ENCODE data around the gene S1PR1. TPM values are rescaled to one million over a fixed set of nuclear protein-coding genes. Genes with fewer than 3 reads are reported as not detected.

Gene S1PR1
- total and polyA plus RNA-seq, 9 donors = 10.2 to 17.7 (median 12.9) TPM

DNA sequence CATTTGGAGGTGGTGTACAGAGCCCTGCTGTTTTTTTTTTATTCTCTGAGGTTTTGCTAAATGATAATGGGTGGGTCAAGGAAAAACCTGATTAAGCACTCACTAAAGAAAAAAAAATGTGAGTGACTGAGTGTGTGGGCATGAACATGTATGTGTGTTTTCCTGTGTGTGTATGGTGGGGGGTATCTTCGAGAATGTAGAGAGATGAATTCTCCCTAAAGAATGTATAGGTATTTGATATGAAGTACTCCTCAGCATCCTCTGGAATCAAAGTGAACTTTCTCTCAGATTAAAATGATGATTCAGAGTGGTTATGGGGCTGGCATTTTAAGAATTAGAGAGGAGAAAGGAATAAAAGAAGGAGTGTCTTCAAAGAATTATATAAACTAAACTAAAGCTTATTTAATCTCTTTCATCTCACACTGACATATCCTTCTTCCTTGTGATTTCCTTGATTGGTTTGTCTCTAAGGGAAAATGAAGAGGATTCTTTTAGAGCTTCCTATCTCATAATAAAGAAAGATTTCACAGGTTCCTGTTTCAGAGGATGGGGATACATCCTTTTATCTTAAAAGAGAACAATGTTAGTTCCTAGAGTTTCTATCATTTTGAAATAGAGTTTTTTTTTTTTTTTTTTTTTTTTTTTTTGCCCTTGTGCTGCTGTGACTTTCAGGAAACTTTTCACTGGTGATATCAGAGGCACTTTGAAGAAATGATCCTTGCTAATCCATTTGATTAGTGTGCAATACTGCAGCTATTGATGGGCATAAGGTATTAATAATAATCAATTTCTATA, 23.9 kb downstream of the S1PR1 start:
- Histone ChIP-seq H3K27me3 (ENCODE audit: control insufficient read depth, insufficient read depth, low read length) (no peaks in the 10 kb centered on the region), H3K36me3 (ENCODE audit: control insufficient read depth, insufficient read depth, low read length) (no peaks in the 10 kb centered on the region), H3K9me3 (replicated peaks; ENCODE audit: control insufficient read depth, low read depth, low read length) (no peaks in the 10 kb centered on the region), H3K27ac (ENCODE audit: low read length) (no peak overlapping the region), H3K4me3 (ENCODE audit: low read length) (no peak overlapping the region), H3K4me1 (ENCODE audit: control insufficient read depth, insufficient read depth, low read length) (no peaks in the 10 kb centered on the region)
- DNase-seq = no peak
- no CpG with 5 or more reads among the region's 1 CpG for WGBS (ENCODE audit: insufficient coverage)

DNA sequence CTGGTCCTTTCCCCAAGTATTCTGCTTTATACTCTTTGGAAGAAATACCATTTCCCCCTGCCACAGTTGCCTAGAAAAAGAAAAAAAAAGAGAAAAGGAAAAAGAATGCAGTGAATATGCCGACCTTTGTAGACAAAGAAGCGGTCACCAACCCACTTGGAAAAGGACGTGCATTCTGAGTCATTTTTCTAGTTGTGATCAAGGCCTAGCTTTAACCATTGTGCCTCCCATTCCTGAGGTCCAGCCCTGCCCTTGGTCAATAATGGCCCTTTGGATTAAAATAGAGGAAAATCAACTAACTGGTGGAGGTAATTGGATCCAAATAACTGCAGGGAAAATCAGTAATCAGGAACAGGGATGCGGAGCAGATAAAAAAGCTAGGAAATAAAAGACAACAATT, 24.8 kb downstream of the S1PR1 start:
- H3K27me3 ChIP-seq (ENCODE audit: control insufficient read depth, insufficient read depth, low read length) = no peaks in the 10 kb centered on the region
- no peaks in the 10 kb centered on the region for H3K36me3 ChIP-seq (ENCODE audit: control insufficient read depth, insufficient read depth, low read length)
- H3K4me3 ChIP-seq (ENCODE audit: low read length) = no peak overlapping the region
- H3K27ac ChIP-seq (ENCODE audit: low read length) = no peak overlapping the region
- no peaks in the 10 kb centered on the region for H3K4me1 ChIP-seq (ENCODE audit: control insufficient read depth, insufficient read depth, low read length)
- H3K9me3 ChIP-seq (replicated peaks; ENCODE audit: control insufficient read depth, low read depth, low read length) = no peaks in the 10 kb centered on the region
- no peak for DNase-seq
- WGBS (ENCODE audit: insufficient coverage) = 85% methylated on average over 3 of the region's 4 CpGs

DNA sequence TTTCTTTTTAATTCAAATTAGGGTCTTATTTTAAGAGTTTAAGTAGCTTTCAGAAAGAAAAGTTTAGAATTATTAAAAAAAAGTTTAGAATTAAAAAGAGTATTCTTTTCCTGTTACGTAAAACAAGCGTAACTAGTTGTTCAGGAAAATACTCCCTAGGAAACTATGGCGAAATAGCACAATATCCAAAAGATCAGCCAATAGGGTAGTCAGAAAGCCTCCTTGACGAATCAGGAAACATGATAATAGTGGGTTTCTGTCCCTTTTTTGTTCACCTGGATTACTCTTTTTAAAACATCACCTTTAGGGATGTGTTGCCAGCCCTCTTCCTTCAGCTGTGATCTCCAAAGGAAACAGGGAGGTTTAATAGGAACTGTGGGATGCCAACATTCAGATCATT, 25.2 kb downstream of the S1PR1 start:
- DNase-seq = no peak

DNA sequence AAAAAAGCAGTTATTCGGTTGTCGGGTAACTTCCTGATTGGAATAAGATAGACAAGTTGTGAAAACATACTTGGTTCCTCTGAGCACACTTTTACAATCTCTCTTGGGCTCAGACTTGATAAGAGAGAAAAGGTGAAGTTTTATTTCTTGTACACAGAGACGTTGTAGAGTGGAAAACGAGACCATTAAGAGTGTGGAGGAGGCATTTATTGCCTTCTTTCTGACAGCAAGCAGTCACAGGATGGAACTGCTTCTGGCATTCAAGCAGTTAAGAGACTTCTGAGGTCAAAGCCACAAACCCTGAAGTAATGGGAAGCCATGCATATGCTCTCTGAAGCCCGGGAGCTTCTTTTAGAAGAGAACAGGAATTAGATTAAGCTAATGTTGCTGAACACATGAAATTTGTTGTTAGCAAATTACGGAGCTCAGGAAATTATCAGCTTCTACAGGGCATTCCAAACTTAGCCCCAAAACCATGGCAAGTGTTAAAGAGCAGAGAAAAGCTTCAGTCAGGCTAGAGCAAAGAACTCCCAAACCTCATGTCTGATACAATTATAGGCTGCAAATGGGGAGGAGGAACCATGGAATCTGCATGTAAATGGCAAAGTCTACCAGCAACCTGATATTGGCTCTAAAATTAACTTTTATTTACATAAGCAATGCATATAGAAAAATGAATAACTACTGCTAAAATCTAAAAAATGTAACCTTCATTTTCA, 26.0 kb downstream of the S1PR1 start:
- Histone ChIP-seq H3K9me3 (replicated peaks; ENCODE audit: control insufficient read depth, low read depth, low read length) (no peaks in the 10 kb centered on the region), H3K36me3 (ENCODE audit: control insufficient read depth, insufficient read depth, low read length) (no peaks in the 10 kb centered on the region), H3K27ac (ENCODE audit: low read length) (no peak overlapping the region), H3K4me1 (ENCODE audit: control insufficient read depth, insufficient read depth, low read length) (no peaks in the 10 kb centered on the region), H3K27me3 (ENCODE audit: control insufficient read depth, insufficient read depth, low read length) (no peaks in the 10 kb centered on the region), H3K4me3 (ENCODE audit: low read length) (no peak overlapping the region)
- 4% methylated on average over 3 of the region's 6 CpGs for WGBS (ENCODE audit: insufficient coverage)
- DNase-seq = peak; percentile 44

More for the DNA sequence above, 25.2 kb downstream of the S1PR1 start:
- Histone ChIP-seq H3K27ac (ENCODE audit: low read length) (no peak overlapping the region), H3K36me3 (ENCODE audit: control insufficient read depth, insufficient read depth, low read length) (no peaks in the 10 kb centered on the region), H3K27me3 (ENCODE audit: control insufficient read depth, insufficient read depth, low read length) (no peaks in the 10 kb centered on the region), H3K4me1 (ENCODE audit: control insufficient read depth, insufficient read depth, low read length) (no peaks in the 10 kb centered on the region), H3K4me3 (ENCODE audit: low read length) (no peak overlapping the region), H3K9me3 (replicated peaks; ENCODE audit: control insufficient read depth, low read depth, low read length) (no peaks in the 10 kb centered on the region)
- no CpG with 5 or more reads among the region's 4 CpGs for WGBS (ENCODE audit: insufficient coverage)

DNA sequence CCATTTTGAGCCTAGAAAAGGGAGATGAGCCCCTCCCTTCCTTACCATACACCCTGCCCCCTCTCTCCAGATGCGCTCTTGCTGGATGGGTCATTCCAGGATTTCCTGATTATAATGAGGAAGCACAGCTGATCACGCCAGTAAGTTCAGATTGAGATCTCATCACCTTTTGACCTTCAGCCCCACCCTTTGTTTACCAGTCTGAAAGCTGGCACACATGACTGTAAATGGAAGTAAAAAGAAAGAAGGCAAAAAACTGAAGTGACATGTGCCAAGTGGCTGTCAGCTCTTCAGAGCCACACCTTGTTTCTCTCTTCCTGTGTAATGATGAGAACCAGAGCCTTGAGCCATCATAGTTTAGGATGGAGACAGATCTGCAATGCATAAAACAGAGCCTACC, 27.9 kb downstream of the S1PR1 start:
- Histone ChIP-seq H3K36me3 (ENCODE audit: control insufficient read depth, insufficient read depth, low read length) (no peaks in the 10 kb centered on the region), H3K27ac (ENCODE audit: low read length) (no peak overlapping the region), H3K9me3 (replicated peaks; ENCODE audit: control insufficient read depth, low read depth, low read length) (no peaks in the 10 kb centered on the region), H3K4me1 (ENCODE audit: control insufficient read depth, insufficient read depth, low read length) (no peaks in the 10 kb centered on the region), H3K4me3 (ENCODE audit: low read length) (no peak overlapping the region), H3K27me3 (ENCODE audit: control insufficient read depth, insufficient read depth, low read length) (no peaks in the 10 kb centered on the region)
- DNase-seq = peak; percentile 37
- no CpG with 5 or more reads among the region's 2 CpGs for WGBS (ENCODE audit: insufficient coverage)

GRCh38 chr1:101265684-101266083, 28.9 kb downstream of the S1PR1 start:
- no peaks in the 10 kb centered on the region for H3K4me1 ChIP-seq (ENCODE audit: control insufficient read depth, insufficient read depth, low read length)
- H3K9me3 ChIP-seq (replicated peaks; ENCODE audit: control insufficient read depth, low read depth, low read length) = no peaks in the 10 kb centered on the region
- H3K36me3 ChIP-seq (ENCODE audit: control insufficient read depth, insufficient read depth, low read length) = no peaks in the 10 kb centered on the region
- H3K27ac ChIP-seq (ENCODE audit: low read length) = no peak overlapping the region
- WGBS (ENCODE audit: insufficient coverage) = 80% methylated on average over 1 of the region's 2 CpGs
- no peak for DNase-seq
- no peak overlapping the region for H3K4me3 ChIP-seq (ENCODE audit: low read length)
- no peaks in the 10 kb centered on the region for H3K27me3 ChIP-seq (ENCODE audit: control insufficient read depth, insufficient read depth, low read length)

DNA sequence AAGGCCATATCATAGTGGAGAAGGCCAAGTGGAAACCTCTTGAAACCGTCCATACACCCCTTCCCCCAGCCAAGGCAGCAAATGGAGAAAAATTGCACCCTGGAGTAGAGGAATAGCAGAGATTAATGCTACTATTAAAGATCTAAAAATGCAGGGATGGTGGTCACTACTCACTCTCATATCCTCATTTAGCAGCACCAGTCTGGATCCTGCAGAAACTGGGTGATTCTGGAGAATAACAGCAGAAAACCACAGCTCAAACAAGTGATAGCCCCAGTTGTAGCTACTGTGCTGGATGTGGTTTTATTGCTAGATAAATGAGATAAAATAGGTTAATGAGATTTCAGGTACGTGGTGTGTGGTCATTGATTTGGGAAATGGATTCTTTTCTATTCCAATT, 30.3 kb downstream of the S1PR1 start:
- no CpG with 5 or more reads among the region's 2 CpGs for WGBS (ENCODE audit: insufficient coverage)
- DNase-seq = no peak

GRCh38 chr1:101268893-101269292, 32.1 kb downstream of the S1PR1 start:
- Histone ChIP-seq H3K9me3 (replicated peaks; ENCODE audit: control insufficient read depth, low read depth, low read length) (peaks cover 7% of the 10 kb centered on the region), H3K4me3 (ENCODE audit: low read length) (no peak overlapping the region), H3K4me1 (ENCODE audit: control insufficient read depth, insufficient read depth, low read length) (no peaks in the 10 kb centered on the region), H3K27ac (ENCODE audit: low read length) (no peak overlapping the region), H3K36me3 (ENCODE audit: control insufficient read depth, insufficient read depth, low read length) (no peaks in the 10 kb centered on the region), H3K27me3 (ENCODE audit: control insufficient read depth, insufficient read depth, low read length) (no peaks in the 10 kb centered on the region)
- no peak for DNase-seq
- 67% methylated on average over 1 of the region's 2 CpGs for WGBS (ENCODE audit: insufficient coverage)

More for the DNA sequence above, 30.3 kb downstream of the S1PR1 start:
- Histone ChIP-seq H3K27me3 (ENCODE audit: control insufficient read depth, insufficient read depth, low read length) (no peaks in the 10 kb centered on the region), H3K4me3 (ENCODE audit: low read length) (no peak overlapping the region), H3K9me3 (replicated peaks; ENCODE audit: control insufficient read depth, low read depth, low read length) (peaks cover 7% of the 10 kb centered on the region), H3K4me1 (ENCODE audit: control insufficient read depth, insufficient read depth, low read length) (no peaks in the 10 kb centered on the region), H3K27ac (ENCODE audit: low read length) (no peak overlapping the region), H3K36me3 (ENCODE audit: control insufficient read depth, insufficient read depth, low read length) (no peaks in the 10 kb centered on the region)

- H3K36me3 ChIP-seq (ENCODE audit: control insufficient read depth, insufficient read depth, low read length) = no peaks in the 10 kb centered on the region
- no peak overlapping the region for H3K27ac ChIP-seq (ENCODE audit: low read length)
- H3K27me3 ChIP-seq (ENCODE audit: control insufficient read depth, insufficient read depth, low read length) = no peaks in the 10 kb centered on the region
- H3K4me3 ChIP-seq (ENCODE audit: low read length) = no peak overlapping the region
- WGBS (ENCODE audit: insufficient coverage) = no CpG with 5 or more reads among the region's 5 CpGs
- H3K4me1 ChIP-seq (ENCODE audit: control insufficient read depth, insufficient read depth, low read length) = no peaks in the 10 kb centered on the region
- no peak for DNase-seq
- H3K9me3 ChIP-seq (replicated peaks; ENCODE audit: control insufficient read depth, low read depth, low read length) = peaks cover 7% of the 10 kb centered on the region
Measured at GRCh38 chr1:101275672-101276071, 38.9 kb downstream of the S1PR1 start.

GRCh38 chr1:101276818-101277217, 40.0 kb downstream of the S1PR1 start:
- WGBS (ENCODE audit: insufficient coverage) = no CpG with 5 or more reads among the region's 6 CpGs
- no peaks in the 10 kb centered on the region for H3K27me3 ChIP-seq (ENCODE audit: control insufficient read depth, insufficient read depth, low read length)
- no peaks in the 10 kb centered on the region for H3K36me3 ChIP-seq (ENCODE audit: control insufficient read depth, insufficient read depth, low read length)
- H3K9me3 ChIP-seq (replicated peaks; ENCODE audit: control insufficient read depth, low read depth, low read length) = no peaks in the 10 kb centered on the region
- H3K4me3 ChIP-seq (ENCODE audit: low read length) = no peak overlapping the region
- no peak overlapping the region for H3K27ac ChIP-seq (ENCODE audit: low read length)
- no peaks in the 10 kb centered on the region for H3K4me1 ChIP-seq (ENCODE audit: control insufficient read depth, insufficient read depth, low read length)
- no peak for DNase-seq

All from muscle of leg (tissue), 11 donors.